HepG2 (cell line): ENCODE results near the gene KIAA1191. TPM values are rescaled to one million over a fixed set of nuclear protein-coding genes. Genes with fewer than 3 reads are reported as not detected.
A peak's percentile ranks its signal among the peaks of the same experiment; 100 is the strongest.

Experiments
- ATAC-seq: fragments of 200-7000 bp; cut with Tn5 transposase; 3 replicates; pipeline ENCODE4 v1.9.1; 2020; ENCODE audit warnings: mild to moderate bottlenecking, moderate library complexity
- BruUV-seq: library from RNA; stranded (reverse); fragments of 400-500 nt; replicated peaks from 2 replicates; lab custom pipeline; 2021; lab: Mats Ljungman, UMichigan
- CTCF ChIA-PET: fragments of 300-600 bp; formaldehyde crosslinking; extraction: SDS; loops from one replicate; lab custom pipeline; 2021; ENCODE audit warnings: low total read pairs, inconsistent platforms, low intra/inter-chr PET ratio; lab: Yijun Ruan, JAX
- POLR2A ChIA-PET: fragments of 350-600 bp; sonication (Branson Sonifier 250); formaldehyde crosslinking; loops from one replicate; lab custom pipeline; 2020; ENCODE audit warnings: antibody characterized with exemption, inconsistent platforms; lab: Yijun Ruan, JAX
- DNase-seq: peaks from one replicate; pipeline ENCODE4 v3.0.0-alpha.2; 2015; ENCODE audit warnings: low spot score
- FAIRE-seq: peaks from 3 replicates; lab custom pipeline; 2011; peaks lifted over from hg19 to GRCh38; lab: Jason Lieb, UNC
- H2AFZ ChIP-seq: one replicate; pipeline ENCODE4 v1.6.1; 2011; ENCODE audit warnings: low read length, inconsistent platforms
- H3K27ac ChIP-seq: fragments of 300-600 bp; 3 replicates; pipeline ENCODE4 v1.8.0; 2011; ENCODE audit warnings: mixed run types, mild to moderate bottlenecking, mixed read lengths, low read length, inconsistent platforms; ENCODE audit not compliant: insufficient read depth; ENCODE audit errors: extremely low read length
- H3K27me3 ChIP-seq, 2 experiments: fragments of 200-600 bp in 1 of 2; 2 replicates in 1 of 2; 3 replicates in 1 of 2; pipeline versions ENCODE4 v1.6.0 to v1.8.0; 2011; ENCODE audit warnings: low read length in 2 of 2, mild to moderate bottlenecking in 2 of 2, moderate library complexity in 2 of 2, inconsistent platforms in 1 of 2; ENCODE audit not compliant: insufficient read depth in 2 of 2, control insufficient read depth in 1 of 2
- H3K36me3 ChIP-seq, 2 experiments: fragments of 200-600 bp in 1 of 2; replicated peaks in 1 of 2; 2 replicates in 1 of 2; 3 replicates in 1 of 2; pipeline versions ENCODE4 v1.5.1 to v1.8.0; 2011; ENCODE audit warnings: low read length in 2 of 2, inconsistent platforms in 1 of 2; ENCODE audit not compliant: insufficient read depth in 2 of 2, control insufficient read depth in 1 of 2
- H3K4me1 ChIP-seq: 2 replicates; pipeline ENCODE4 v1.5.1; 2012; ENCODE audit warnings: low read length, inconsistent platforms; ENCODE audit not compliant: insufficient read depth
- H3K4me2 ChIP-seq: 2 replicates; pipeline ENCODE4 v1.6.0; 2011; ENCODE audit warnings: low read depth, low read length, inconsistent platforms
- H3K4me3 ChIP-seq, 3 experiments: fragments of 200-600 bp in 1 of 3; sonication (generic), shearing (Covaris generic) in 1 of 3; replicated peaks in 1 of 3; 2 replicates each; pipeline ENCODE4 v1.5.1; 2011 to 2016; ENCODE audit warnings: low read length in 3 of 3, inconsistent platforms in 2 of 3, low read depth in 2 of 3, mild to moderate bottlenecking in 2 of 3, control low read depth in 1 of 3, mixed read lengths in 1 of 3; ENCODE audit not compliant: insufficient read depth in 1 of 3
- H3K79me2 ChIP-seq: one replicate; pipeline ENCODE4 v1.6.1; 2011; ENCODE audit warnings: low read length, inconsistent platforms; ENCODE audit not compliant: insufficient read depth
- H3K9ac ChIP-seq: 2 replicates; pipeline ENCODE4 v1.6.0; 2011; ENCODE audit warnings: mild to moderate bottlenecking, low read depth, low read length, inconsistent platforms; ENCODE audit not compliant: insufficient read depth
- H3K9me3 ChIP-seq: 2 replicates; pipeline ENCODE4 v1.5.1; 2012; ENCODE audit warnings: mild to moderate bottlenecking, low read length
- H4K20me1 ChIP-seq: 2 replicates; pipeline ENCODE4 v1.6.0; 2011; ENCODE audit warnings: inconsistent platforms, mild to moderate bottlenecking, low read length, moderate library complexity; ENCODE audit not compliant: insufficient read depth
- AHR ChIP-seq: IDR thresholded peaks from 2 replicates; pipeline ENCODE4 v1.6.1; 2018; ENCODE audit warnings: missing genetic modification reagents, missing compliant biosample characterization
- MNT ChIP-seq: fragments of 450-650 bp; IDR thresholded peaks from 2 replicates; pipeline ENCODE4 v1.6.1; 2016
- PAWR ChIP-seq: sonication (generic); formaldehyde crosslinking; IDR thresholded peaks from 2 replicates; pipeline ENCODE4 v1.4.0; 2020; ENCODE audit warnings: missing genetic modification reagents, mild to moderate bottlenecking, borderline replicate concordance
- RNF2 ChIP-seq: fragments of 450-650 bp; conservative IDR thresholded peaks from 2 replicates; pipeline ENCODE4 v1.6.1; 2016; ENCODE audit warnings: low read depth
- SALL1 ChIP-seq: sonication (generic); formaldehyde crosslinking; IDR thresholded peaks from 2 replicates; pipeline ENCODE4 v1.8.0; 2022; ENCODE audit warnings: mild to moderate bottlenecking, missing genetic modification reagents
- ZC3H13 ChIP-seq: sonication (generic); formaldehyde crosslinking; IDR thresholded peaks from 2 replicates; pipeline ENCODE4 v1.8.1; 2023; ENCODE audit warnings: mild to moderate bottlenecking, missing genetic modification reagents, moderate library complexity
- ZNF263 ChIP-seq: sonication (generic); formaldehyde crosslinking; IDR thresholded peaks from 2 replicates; pipeline ENCODE4 v1.4.0; 2020; ENCODE audit warnings: missing genetic modification reagents
- ZNF687 ChIP-seq: sonication (generic); formaldehyde crosslinking; IDR thresholded peaks from 2 replicates; pipeline ENCODE4 v1.5.1; 2020; ENCODE audit warnings: mild to moderate bottlenecking, missing genetic modification reagents, moderate library complexity
- ZNF841 ChIP-seq: sonication (generic); formaldehyde crosslinking; IDR thresholded peaks from 2 replicates; pipeline ENCODE4 v1.8.1; 2023; ENCODE audit warnings: missing genetic modification reagents, borderline replicate concordance
- WGBS: methylation state at CpG from one replicate; pipeline ENCODE4 v1.1.6; 2017; ENCODE audit warnings: low lambda C conversion rate; 5-methylcytosine and 5-hydroxymethylcytosine counted together
- in situ Hi-C: cut with HindIII; loops from 2 replicates; pipeline ENCODE4 v1.10.0; 2017; ENCODE audit warnings: low pct_unique_long_range_greater_than_20kb; ENCODE audit not compliant: extremely low pct_ligation_motif_present
- intact Hi-C: fragments of 100-400 bp; cut with micrococcal nuclease; formaldehyde crosslinking; loops from one replicate; pipeline ENCODE4 v1.10.0; 2022; ENCODE audit not compliant: unreplicated experiment
- polyA plus RNA-seq, 8 experiments: library from polyadenylated mRNA; depleted of rRNA in 3 of 8; stranded (reverse) in 7 of 8; unstranded in 1 of 8; fragments of >200 nt; fragmentation: Illumina TruSeq in 4 of 8; extraction: Trizol in 4 of 8; gene quantifications; 2 replicates each; pipeline versions ENCODE4 v1.2.1 to v1.2.3, GENCODE V29; 2011 to 2016; ENCODE audit warnings: low read depth in 4 of 8, missing spikeins in 1 of 8, mixed read lengths in 1 of 8; ENCODE audit not compliant: insufficient read depth in 1 of 8
- total RNA-seq, 5 experiments: library from RNA; depleted of rRNA; stranded (reverse); fragments of >200 nt; fragmentation: Illumina TruSeq; extraction: Trizol; gene quantifications; 2 replicates each; pipeline ENCODE4 v1.2.3, GENCODE V29; 2016; ENCODE audit warnings: low read depth in 1 of 5

Gene KIAA1191
- total and polyA plus RNA-seq, 2 of the 13 experiments (the other 11 are each of a cell fraction or from before 2014, with no cell fraction given) = 63.6 to 103 TPM

GRCh38 chr5:176364765-176365350 lies 3.3 kb upstream of the KIAA1191 start:
- Histone ChIP-seq H3K79me2 (peaks cover 12% of the 10 kb centered on the region), H3K4me3 (peak overlapping the region; percentile 30 to 64 (median 44); a peak in 5 of 6 replicates), H3K27ac (no peak overlapping the region), H3K9me3 (no peaks in the 10 kb centered on the region), H3K9ac (no peak overlapping the region; the same call in 1 of the 2 replicates), H3K4me1 (peaks cover 57% of the 10 kb centered on the region), H3K36me3 (no peaks in the 10 kb centered on the region), H3K4me2 (peak overlapping the region; percentile 93), H2AFZ (no peak overlapping the region), H4K20me1 (no peaks in the 10 kb centered on the region), H3K27me3 (peaks cover 3 to 6% of the 10 kb centered on the region in 2 experiments; a peak in 4 of 5 replicates)
- in situ Hi-C loops (no loop called here), intact Hi-C loops (no loop called here)
- POLR2A ChIA-PET = no interaction called here
- FAIRE-seq = no peak
- 30% methylated on average over 22 of the region's 28 CpGs for WGBS
- no TSS peak for BruUV-seq
- no peak for ATAC-seq
- no peak for DNase-seq
- 0 out of 2 replicates have a peak, but pooled peaks have one; percentile 19 for TF ChIP-seq AHR (CRISPR knock-in tag)
- TF ChIP-seq RNF2 = 0 out of 2 replicates have a peak, but pooled peaks have one; percentile 50
- no peak for TF ChIP-seq ZC3H13 (CRISPR knock-in tag)
- TF ChIP-seq ZNF687 = peak; percentile 56
- TF ChIP-seq SALL1 = peak; percentile 18; the same call in 1 of the 2 replicates
- no peak for TF ChIP-seq ZNF841 (CRISPR knock-in tag)
- no peak for TF ChIP-seq PAWR (CRISPR knock-in tag)
- 0 out of 2 replicates have a peak, but pooled peaks have one; percentile 7 for TF ChIP-seq MNT
- peak; percentile 49; the same call in 1 of the 2 replicates for TF ChIP-seq ZNF263 (CRISPR knock-in tag)
- CTCF ChIA-PET = no interaction called here
